ENCODE data around the gene TNS3.

DNA sequence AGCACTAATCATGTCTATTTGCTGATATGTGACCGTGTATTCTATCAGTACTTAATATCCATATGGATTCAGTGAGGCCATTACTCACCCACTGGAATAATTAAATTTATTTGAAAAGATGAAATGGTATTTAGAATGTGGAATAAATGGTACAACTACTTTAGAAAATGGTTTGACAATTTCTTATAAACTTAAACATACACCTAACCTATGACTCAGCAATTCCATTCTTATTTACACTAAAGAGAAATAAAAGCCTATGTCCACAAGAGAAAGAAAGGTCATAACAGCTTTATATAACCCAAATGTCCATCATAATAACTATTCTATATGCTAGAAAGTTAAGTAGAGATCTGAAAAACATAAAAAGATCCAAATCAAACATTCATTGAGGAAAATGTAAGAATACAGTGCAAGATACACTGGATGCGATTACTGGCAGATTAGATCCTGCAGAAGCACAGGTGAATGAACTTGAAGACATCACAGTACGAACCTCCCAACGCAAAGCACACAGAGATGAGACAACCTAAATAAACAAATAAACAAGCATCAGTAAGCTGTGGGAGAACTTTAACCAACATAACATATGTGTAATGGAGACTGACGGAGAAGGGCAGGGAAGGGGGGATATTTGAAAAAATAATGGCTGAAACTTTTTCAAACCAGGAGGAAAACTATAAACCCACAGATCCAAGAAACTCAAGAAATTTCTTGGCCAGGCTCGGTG lies 51.9 kb downstream of the TNS3 start:
- TF ChIP-seq, protein P1, sequence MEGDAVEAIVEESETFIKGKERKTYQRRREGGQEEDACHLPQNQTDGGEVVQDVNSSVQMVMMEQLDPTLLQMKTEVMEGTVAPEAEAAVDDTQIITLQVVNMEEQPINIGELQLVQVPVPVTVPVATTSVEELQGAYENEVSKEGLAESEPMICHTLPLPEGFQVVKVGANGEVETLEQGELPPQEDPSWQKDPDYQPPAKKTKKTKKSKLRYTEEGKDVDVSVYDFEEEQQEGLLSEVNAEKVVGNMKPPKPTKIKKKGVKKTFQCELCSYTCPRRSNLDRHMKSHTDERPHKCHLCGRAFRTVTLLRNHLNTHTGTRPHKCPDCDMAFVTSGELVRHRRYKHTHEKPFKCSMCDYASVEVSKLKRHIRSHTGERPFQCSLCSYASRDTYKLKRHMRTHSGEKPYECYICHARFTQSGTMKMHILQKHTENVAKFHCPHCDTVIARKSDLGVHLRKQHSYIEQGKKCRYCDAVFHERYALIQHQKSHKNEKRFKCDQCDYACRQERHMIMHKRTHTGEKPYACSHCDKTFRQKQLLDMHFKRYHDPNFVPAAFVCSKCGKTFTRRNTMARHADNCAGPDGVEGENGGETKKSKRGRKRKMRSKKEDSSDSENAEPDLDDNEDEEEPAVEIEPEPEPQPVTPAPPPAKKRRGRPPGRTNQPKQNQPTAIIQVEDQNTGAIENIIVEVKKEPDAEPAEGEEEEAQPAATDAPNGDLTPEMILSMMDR (IDR thresholded peaks at IDR 0.05; ENCODE audit: low read depth, low read length, poor library complexity, severe bottlenecking) = no peak
- no peak for TF ChIP-seq EZH2phosphoT487 (IDR thresholded peaks at IDR 0.05; ENCODE audit: borderline replicate concordance, low read length)

All from DOHH2 (cell line).